ENCODE data around the gene FGF14.

The FGF14 gene

DNA sequence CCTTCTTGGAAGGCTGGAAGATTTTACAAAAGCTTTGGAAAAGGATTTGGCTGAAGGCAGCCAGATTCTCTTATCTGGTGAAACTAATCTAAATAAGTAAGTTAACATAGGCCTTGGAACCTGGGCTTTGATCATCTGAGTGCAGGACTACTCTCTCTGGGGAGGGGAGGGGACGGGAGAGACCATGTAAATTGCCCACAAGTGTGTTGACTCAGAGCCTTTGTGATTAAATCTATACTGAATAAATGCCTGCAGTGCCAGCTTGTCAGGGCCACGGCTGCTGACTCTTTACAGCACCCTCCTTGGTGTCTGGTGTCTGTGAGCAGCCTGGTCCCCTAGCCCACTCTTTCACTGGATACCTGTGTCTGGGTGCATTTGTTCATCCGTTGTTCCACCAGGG lies 698.0 kb downstream of the FGF14 start:
- DNase-seq = no peak

DNA sequence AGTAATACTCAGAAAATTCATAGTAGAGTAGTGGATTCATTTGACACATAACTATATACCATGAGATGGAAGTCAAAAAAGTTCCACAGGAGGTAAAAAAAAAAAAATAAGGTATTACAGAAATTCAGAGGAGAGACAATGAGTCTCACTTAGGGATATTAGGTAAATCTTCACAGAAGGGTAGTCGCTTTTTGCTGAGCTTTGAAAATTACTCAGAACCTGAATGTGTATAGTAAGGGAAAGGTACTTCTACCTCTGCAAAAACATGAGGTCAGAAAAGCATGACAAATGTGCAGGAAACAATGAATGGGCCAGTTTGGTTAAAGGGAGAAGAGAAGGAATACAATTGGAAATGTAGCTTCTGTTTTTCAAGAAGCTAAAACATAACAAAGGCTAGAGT lies 698.8 kb downstream of the FGF14 start:
- DNase-seq = no peak

DNA sequence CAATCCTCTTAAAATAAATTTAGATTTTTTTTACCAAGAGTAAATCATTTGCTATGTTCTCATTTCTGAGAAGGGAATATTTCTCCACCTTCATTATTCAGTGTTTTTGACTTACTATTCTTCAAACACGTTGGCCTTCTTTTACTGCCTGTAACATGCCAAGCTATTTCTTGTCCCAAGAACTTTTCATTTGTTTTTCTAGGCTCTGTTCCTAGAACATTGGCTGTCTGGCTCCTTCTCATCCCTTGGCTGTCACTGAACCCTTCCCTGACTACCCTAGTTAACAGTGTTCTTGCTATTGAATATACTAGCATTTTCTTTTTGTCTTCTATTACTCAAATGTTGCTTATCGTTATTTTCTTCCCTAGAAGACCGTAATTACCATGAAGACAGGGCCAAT lies 701.2 kb downstream of the FGF14 start:
- no peak for DNase-seq

DNA sequence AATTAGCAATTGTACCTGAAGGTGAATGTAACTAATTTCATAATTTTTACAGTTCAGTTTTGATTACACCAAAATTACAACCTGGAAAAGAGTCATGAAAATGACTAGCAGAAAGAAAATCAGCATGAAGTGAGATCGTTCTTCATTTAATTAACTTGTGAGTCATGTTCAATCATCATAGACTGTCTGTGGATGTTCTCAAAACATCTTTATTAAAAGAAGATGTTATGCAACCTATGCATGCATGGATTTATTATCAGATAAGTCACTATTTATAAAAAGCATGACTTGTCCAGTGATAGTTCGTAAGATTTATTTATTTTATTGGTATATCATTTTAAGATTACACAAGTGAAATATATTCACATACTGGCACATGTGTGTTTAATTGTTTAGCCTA lies 703.4 kb downstream of the FGF14 start:
- no peak for DNase-seq

DNA sequence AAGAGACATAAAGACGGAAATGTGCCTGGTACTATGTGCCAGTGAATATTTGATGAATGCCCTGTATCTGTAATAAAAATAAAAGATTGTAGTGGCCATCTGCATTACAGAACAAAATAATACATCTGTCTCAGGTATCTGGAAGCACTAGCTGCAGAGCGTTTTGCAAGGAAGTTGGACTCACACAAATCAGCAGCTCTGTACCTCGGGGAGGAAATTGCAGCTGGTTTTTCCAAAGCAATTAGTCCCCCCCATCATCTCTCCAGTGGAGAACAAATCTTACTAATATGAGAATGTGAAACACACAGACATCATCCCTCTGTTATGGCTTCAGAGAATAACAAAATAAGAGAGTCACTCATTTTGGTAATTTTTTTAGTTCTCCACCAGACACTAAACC lies 704.1 kb downstream of the FGF14 start:
- no peak for DNase-seq

DNA sequence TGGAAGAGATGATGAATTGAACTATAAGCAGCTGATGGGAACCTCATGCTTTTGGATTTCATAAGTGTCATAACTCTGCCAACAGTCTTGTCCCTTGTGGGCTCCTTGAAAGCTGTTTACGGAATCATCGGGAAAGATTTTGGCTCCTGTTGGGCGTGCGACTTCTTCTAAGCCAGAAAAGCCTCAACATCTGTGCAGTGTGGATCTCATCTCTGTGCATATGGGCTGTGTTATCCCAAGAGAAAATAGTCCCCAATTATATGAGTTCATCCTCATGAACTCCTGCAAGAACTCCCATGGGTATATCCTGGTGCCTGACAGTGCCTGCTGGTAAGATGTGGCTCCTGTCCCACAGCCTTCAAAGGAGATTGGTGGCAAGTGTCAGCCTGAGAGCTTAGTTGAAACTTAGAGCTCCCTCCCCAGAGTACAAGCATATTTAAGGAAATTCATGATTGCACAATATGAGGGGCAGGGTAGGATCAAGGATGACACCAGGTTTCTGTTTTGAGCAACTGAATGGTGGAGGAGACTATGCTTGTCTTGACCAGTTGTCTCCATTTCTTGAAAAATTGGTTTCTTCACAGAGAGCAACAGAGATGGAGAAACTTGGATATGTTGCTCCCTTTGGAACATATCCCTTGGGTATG lies 705.9 kb downstream of the FGF14 start:
- no peak for DNase-seq

DNA sequence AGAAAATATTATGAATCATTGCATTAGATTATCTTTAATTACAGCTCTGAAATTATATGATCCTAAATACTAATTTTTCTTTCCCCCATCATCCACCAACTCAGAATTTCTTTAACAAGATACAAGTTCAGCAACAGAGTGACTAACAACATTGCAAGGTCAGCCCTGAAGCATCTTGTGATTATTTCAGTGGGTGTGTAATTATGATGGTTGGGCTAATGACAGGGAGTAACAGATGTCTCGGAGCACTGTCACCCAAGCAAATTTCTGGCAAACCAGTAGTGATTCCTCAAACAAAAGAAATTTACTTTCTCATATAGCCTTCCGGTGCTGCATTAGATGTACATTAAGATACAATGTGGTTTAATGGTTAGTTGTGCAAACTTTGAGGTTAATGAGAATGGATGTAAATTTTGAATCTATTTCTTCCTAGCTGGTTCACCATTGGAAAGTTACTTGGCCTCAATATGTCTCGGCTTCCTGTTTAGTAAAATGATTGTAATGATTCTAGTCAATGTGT lies 710.4 kb downstream of the FGF14 start:
- DNase-seq = no peak

DNA sequence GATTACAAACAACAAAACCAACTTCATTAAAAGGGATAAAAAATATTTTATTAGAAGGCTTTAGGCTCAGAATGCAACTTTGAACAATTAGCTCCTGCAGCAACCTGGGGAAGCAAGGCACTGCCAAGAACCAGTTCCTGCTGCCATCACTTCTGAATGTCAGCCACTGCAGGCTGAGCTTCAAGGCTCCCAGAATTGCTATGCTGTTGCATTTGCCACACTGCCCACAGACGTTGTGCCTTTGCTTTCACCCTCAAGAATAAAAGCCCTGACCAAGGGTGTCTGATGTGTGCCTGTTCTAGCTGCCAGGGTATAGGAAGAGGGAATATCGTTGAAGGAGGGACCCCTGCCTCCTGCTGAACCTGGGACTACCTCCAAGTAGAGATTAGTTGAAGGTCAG lies 711.0 kb downstream of the FGF14 start:
- no peak for DNase-seq

DNA sequence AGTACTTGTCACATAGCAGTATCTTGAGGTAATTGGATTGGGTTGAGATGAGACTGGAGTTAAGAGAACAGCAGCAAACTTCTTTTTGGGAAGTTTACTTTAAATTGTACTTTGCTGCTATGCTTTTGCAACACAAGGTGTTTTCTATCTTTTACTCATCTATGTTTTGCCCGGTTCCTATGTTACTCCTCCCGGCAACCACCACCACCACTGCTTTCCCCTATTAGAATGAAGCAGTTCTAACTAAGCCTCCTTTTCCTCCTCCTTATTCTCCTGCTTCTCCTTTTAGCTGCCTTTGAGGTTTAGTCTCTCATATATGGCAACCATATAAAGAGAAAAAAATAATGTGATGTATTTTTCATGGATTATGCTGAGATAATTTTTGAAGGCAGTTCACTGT lies 715.8 kb downstream of the FGF14 start:
- DNase-seq = no peak

DNA sequence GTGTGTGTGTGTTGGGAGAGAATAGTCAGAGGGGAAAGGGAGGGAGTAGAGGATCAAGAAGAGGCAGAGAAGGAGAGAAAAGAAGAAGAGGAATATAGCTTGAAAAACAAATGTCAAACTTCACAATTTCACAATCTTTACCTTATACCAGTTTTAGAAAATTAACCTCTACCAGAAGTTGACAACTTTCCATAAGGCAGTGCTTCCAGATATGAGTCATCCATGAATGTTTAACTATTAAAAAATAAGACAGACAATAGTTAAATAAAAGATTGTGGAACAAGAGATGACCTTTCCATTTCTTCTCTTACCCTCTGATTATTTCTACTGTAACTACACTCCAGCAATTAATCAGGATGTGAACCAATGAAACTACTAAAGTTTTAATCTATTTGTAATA lies 720.0 kb downstream of the FGF14 start:
- DNase-seq = no peak

DNA sequence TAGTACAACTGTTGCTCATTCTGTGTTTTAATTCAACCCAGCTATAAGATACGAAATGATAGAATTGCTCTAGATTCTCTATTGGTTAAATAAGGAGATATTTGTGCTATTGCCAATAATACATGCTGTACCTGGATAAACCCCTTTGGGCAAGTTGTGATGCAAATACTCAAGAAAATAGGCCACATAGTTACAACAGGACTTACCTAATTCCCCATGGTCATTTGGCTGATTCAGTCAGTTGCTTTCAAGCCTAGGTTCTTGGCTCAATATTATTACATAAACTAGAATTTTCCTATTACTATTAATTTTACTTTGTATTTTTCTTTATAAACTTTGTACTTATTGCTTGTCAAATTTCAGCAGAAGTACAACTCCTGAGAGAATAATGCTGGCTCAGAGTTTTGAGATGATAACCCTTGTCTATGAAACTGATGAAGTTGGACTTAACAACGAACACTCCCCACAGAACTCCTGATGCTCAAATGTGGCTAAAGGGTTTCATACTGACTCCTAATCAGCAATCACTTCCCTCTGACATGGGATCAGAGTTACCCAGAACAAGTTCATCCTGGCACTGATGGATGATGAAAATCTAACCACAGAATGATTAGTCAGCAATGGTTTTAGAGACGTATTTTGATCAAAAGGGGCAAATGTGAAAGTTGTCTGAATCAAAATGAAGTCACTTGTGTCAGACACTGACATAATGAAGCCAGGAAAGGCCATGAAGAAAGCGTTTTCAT lies 728.3 kb downstream of the FGF14 start:
- DNase-seq = no peak

DNA sequence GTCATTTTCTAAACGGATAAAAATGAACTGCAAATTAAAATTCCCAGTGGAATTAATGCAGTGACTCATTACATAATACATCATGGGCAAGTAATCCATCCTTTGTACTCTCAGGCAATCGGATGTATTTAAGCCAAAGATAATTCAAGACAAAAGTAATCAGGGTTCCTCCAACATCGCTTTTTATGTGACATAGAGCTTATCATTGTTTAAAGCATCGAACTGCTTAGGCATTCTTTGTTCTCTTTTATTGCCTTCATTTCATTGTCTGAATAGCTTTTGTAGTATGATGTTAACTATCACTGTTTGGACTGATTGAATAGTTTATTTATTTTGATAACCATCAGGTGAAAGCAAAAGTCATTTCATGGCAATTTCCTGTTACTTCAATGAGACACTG lies 740.0 kb downstream of the FGF14 start:
- no peak for DNase-seq
